Osteocyte (in vitro differentiated cells): Measurements from ENCODE around the gene PKHD1. TPM values are rescaled to one million over a fixed set of nuclear protein-coding genes. Genes with fewer than 3 reads are reported as not detected.

ENCODE experiments used
- DNase-seq: peaks from one replicate; pipeline ENCODE4 v3.0.0; 2021; ENCODE audit warnings: mixed read lengths; ENCODE audit not compliant: unreplicated experiment; ENCODE audit errors: extremely low spot score
- H3K27ac Mint-ChIP-seq: one replicate; pipeline ENCODE4 v1.8.0; 2021; ENCODE audit warnings: mild to moderate bottlenecking, mixed read lengths; ENCODE audit not compliant: unreplicated experiment
- H3K27me3 Mint-ChIP-seq: one replicate; pipeline ENCODE4 v1.8.0; 2021; ENCODE audit warnings: mixed read lengths; ENCODE audit not compliant: unreplicated experiment
- H3K36me3 Mint-ChIP-seq: one replicate; pipeline ENCODE4 v1.8.0; 2021; ENCODE audit warnings: mixed read lengths; ENCODE audit not compliant: unreplicated experiment
- H3K4me1 Mint-ChIP-seq: one replicate; pipeline ENCODE4 v1.8.0; 2021; ENCODE audit warnings: mixed read lengths; ENCODE audit not compliant: unreplicated experiment
- H3K4me3 Mint-ChIP-seq: one replicate; pipeline ENCODE4 v1.8.0; 2021; ENCODE audit warnings: mild to moderate bottlenecking, moderate library complexity, mixed read lengths; ENCODE audit not compliant: unreplicated experiment
- H3K9me3 Mint-ChIP-seq: one replicate; pipeline ENCODE4 v1.8.0; 2021; ENCODE audit warnings: mixed read lengths; ENCODE audit not compliant: unreplicated experiment
- total RNA-seq: library from RNA; stranded (reverse); gene quantifications from 2 replicates; pipeline ENCODE4 v1.2.1, GENCODE V29; 2021
- TF ChIP-seq, protein P1 (sequence below): fragments of 200-600 bp; sonication (generic); IDR thresholded peaks from 2 replicates; pipeline ENCODE4 v1.5.0; 2021; ENCODE audit warnings: antibody characterized with exemption, mild to moderate bottlenecking, moderate library complexity

Gene PKHD1
- total RNA-seq, 1 donor from 2014 or later = not detected

DNA sequence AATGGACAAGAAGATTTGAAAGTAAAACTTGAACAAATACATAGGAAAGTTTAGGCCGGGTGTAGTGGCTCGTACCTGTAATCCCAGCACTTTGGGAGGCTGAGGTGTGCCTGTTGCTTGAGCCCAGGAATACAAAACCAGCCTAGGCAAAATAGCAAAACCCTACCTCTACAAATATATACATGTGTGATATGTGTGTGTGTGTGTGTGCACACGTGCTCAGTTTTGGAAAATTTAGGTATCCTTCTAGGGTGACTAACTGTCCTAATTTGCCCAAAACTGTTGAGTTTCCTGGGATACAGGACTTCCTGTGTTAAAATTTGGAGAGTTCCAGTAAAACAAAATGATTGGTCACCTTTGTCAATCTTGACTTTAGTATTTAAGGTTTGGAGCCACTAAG is 503.2 kb downstream of the PKHD1 start:
- Mint-ChIP-seq H3K4me3 (no peak overlapping the region), H3K27me3 (peaks cover 7% of the 10 kb centered on the region), H3K36me3 (no peaks in the 10 kb centered on the region), H3K9me3 (peaks cover 7% of the 10 kb centered on the region), H3K4me1 (no peaks in the 10 kb centered on the region), H3K27ac (no peak overlapping the region)
- DNase-seq = no peak
- TF ChIP-seq, protein P1, sequence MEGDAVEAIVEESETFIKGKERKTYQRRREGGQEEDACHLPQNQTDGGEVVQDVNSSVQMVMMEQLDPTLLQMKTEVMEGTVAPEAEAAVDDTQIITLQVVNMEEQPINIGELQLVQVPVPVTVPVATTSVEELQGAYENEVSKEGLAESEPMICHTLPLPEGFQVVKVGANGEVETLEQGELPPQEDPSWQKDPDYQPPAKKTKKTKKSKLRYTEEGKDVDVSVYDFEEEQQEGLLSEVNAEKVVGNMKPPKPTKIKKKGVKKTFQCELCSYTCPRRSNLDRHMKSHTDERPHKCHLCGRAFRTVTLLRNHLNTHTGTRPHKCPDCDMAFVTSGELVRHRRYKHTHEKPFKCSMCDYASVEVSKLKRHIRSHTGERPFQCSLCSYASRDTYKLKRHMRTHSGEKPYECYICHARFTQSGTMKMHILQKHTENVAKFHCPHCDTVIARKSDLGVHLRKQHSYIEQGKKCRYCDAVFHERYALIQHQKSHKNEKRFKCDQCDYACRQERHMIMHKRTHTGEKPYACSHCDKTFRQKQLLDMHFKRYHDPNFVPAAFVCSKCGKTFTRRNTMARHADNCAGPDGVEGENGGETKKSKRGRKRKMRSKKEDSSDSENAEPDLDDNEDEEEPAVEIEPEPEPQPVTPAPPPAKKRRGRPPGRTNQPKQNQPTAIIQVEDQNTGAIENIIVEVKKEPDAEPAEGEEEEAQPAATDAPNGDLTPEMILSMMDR = no peak

DNA sequence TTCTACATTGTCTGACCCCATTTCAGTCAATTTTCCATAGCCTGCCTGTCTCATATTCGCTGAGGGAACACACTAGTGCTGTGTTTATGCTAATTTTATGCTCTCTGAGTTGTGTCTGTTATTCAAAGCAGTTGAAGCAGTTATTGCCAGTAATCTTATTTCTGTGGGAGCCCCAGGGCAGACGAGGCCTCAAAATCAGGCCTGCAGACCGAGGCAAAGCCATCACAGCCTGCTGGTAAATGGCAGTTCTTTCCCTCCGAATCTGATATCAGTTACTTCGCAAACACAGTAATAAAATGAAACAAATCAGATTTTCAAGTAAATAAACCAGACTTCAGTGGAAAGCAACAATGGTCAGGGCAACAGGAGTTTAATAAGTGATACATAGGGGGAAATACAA is 508.4 kb downstream of the PKHD1 start:
- Mint-ChIP-seq H3K4me1 (no peaks in the 10 kb centered on the region), H3K36me3 (no peaks in the 10 kb centered on the region), H3K9me3 (peaks cover 3% of the 10 kb centered on the region), H3K27ac (no peak overlapping the region), H3K4me3 (no peak overlapping the region), H3K27me3 (peaks cover 11% of the 10 kb centered on the region)
- TF ChIP-seq, protein P1 = no peak
- DNase-seq = no peak

DNA sequence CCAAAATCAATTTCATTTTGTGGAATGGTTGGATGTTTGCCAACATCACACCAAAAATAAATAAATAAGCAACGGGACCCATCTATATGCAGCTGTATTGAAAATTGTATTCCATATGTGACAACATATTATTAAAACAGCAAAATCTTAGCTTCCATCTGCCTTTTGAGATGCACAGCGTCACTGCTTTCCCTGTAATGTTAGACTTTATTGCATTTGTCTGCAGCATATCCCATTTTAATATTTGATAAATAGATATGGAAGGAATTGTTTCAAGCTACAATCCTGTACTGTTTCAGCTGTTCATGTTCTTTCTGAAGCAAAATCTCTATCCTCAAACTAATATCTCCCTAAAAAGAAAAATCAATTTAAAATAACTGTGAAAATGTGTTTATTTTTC is 509.1 kb downstream of the PKHD1 start:
- TF ChIP-seq, protein P1 = no peak
- Mint-ChIP-seq H3K9me3 (peaks cover 3% of the 10 kb centered on the region), H3K36me3 (no peaks in the 10 kb centered on the region), H3K27me3 (peaks cover 11% of the 10 kb centered on the region), H3K27ac (no peak overlapping the region), H3K4me3 (no peak overlapping the region), H3K4me1 (no peaks in the 10 kb centered on the region)
- no peak for DNase-seq

DNA sequence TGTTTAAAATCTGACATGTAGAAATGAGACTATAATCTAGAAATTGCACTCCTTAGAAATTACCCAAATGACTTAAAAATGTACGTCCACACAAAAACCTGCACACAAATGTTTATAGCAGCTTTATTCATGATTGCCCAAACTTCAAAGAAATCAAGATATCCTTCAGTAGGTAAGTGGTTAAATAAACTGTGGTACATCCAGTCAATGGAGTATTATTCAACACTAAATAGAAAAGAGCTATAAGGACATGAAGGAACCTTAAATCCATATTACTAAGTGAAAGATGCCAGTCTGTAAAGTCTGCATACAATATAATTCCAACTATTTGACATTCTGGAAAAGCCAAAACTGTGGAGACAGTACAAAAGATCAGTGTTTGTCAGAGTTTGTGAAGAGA is 513.4 kb downstream of the PKHD1 start:
- no peaks in the 10 kb centered on the region for H3K36me3 Mint-ChIP-seq
- no peaks in the 10 kb centered on the region for H3K4me1 Mint-ChIP-seq
- no peak overlapping the region for H3K4me3 Mint-ChIP-seq
- H3K9me3 Mint-ChIP-seq = no peaks in the 10 kb centered on the region
- H3K27ac Mint-ChIP-seq = no peak overlapping the region
- TF ChIP-seq, protein P1 = no peak
- no peak for DNase-seq
- H3K27me3 Mint-ChIP-seq = peaks cover 4% of the 10 kb centered on the region

DNA sequence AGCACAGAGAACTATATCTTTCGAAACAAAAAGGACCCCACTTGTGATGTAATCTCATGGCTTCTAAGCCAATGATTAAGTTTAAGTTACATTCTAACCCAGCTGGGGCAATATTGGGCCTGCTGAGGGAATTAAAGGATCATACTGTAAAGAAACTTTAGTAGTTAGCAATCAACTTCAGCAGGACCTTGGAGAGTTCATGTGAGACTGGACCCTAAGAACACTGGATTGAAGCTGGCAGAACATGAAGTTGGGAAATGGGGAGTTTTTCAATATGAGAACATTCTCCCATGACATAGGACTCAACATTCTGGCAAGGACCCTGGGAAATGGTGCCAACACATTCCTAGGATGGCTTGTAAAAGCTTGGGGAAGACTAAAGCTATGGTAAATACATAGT is 516.2 kb downstream of the PKHD1 start:
- TF ChIP-seq, protein P1 = no peak
- H3K27me3 Mint-ChIP-seq = peaks cover 9% of the 10 kb centered on the region
- DNase-seq = no peak
- no peaks in the 10 kb centered on the region for H3K4me1 Mint-ChIP-seq
- no peak overlapping the region for H3K27ac Mint-ChIP-seq
- no peaks in the 10 kb centered on the region for H3K36me3 Mint-ChIP-seq
- H3K9me3 Mint-ChIP-seq = no peaks in the 10 kb centered on the region
- no peak overlapping the region for H3K4me3 Mint-ChIP-seq
